HL-60 (cell line): ENCODE data around the gene PLXDC2.

Experiments used
- POLR2AphosphoS5 ChIP-seq: IDR thresholded peaks from 2 replicates; pipeline ENCODE4 v1.6.1; 2012; ENCODE audit warnings: low read depth
- TF ChIP-seq, protein P1 (sequence below): IDR thresholded peaks from one replicate; pipeline ENCODE4 v1.5.1; 2011; ENCODE audit warnings: low read length, control low read depth, inconsistent platforms; ENCODE audit not compliant: insufficient read depth

DNA sequence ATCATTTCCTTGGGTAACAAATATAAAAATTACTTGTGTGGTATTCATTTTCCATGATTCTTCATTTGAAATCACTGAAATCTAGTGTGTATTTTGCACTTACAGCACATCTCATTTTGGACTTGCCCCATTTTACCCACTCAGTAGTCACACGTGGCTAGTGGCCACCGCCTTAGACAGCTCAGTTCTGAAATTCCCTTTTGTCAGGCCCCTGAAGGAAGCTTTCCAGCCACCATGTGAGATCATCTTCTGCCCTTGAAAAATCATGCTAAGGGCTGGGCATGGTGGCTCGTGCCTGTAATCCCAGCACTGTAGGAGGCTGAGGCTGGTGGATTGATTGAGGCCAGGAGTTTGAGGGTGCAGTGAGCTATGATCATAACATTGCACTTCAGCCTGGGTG is 79.3 kb downstream of the PLXDC2 start:
- no peak for TF ChIP-seq POLR2AphosphoS5
- TF ChIP-seq, protein P1, sequence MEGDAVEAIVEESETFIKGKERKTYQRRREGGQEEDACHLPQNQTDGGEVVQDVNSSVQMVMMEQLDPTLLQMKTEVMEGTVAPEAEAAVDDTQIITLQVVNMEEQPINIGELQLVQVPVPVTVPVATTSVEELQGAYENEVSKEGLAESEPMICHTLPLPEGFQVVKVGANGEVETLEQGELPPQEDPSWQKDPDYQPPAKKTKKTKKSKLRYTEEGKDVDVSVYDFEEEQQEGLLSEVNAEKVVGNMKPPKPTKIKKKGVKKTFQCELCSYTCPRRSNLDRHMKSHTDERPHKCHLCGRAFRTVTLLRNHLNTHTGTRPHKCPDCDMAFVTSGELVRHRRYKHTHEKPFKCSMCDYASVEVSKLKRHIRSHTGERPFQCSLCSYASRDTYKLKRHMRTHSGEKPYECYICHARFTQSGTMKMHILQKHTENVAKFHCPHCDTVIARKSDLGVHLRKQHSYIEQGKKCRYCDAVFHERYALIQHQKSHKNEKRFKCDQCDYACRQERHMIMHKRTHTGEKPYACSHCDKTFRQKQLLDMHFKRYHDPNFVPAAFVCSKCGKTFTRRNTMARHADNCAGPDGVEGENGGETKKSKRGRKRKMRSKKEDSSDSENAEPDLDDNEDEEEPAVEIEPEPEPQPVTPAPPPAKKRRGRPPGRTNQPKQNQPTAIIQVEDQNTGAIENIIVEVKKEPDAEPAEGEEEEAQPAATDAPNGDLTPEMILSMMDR = no peak
